Inflammatory macrophage (primary cell): Measurements from ENCODE around the gene SMIM10.
A peak's percentile ranks its signal among the peaks of the same experiment; 100 is the strongest.
"Not testable (repeated sequence)": the region's sequence is repeated elsewhere in the genome, so short reads cannot be mapped to it uniquely, and the experiment has no call there.

Experiments used
- DNase-seq, 2 donors: peaks; one replicate each; pipeline ENCODE4 v3.0.0-alpha.2; 2020 to 2022
- total RNA-seq, 18 experiments: gene quantifications; one replicate each; lab custom pipeline; 2026; ENCODE audit warnings: mixed read lengths in 6 of 18, inconsistent platforms in 2 of 18; lab: John Stamatoyannopoulos, UW

Gene SMIM10
- 0.35 to 4.7 (median 2.0) reads per million in 18 experiments for total RNA-seq

GRCh38 chrX:134990801-134991481, at the start of gene SMIM10:
Gene SMIM10, plus strand, starts transcription at chrX:134990991. Its CDS starts 105 bp downstream, at chrX:134991096.
- peak; percentile 66 to 82 for DNase-seq

- DNase-seq, result not testable (repeated sequence)
These were observed 44.4 kb upstream of the SMIM10 start for GRCh38 chrX:134946364-134946763.

DNA sequence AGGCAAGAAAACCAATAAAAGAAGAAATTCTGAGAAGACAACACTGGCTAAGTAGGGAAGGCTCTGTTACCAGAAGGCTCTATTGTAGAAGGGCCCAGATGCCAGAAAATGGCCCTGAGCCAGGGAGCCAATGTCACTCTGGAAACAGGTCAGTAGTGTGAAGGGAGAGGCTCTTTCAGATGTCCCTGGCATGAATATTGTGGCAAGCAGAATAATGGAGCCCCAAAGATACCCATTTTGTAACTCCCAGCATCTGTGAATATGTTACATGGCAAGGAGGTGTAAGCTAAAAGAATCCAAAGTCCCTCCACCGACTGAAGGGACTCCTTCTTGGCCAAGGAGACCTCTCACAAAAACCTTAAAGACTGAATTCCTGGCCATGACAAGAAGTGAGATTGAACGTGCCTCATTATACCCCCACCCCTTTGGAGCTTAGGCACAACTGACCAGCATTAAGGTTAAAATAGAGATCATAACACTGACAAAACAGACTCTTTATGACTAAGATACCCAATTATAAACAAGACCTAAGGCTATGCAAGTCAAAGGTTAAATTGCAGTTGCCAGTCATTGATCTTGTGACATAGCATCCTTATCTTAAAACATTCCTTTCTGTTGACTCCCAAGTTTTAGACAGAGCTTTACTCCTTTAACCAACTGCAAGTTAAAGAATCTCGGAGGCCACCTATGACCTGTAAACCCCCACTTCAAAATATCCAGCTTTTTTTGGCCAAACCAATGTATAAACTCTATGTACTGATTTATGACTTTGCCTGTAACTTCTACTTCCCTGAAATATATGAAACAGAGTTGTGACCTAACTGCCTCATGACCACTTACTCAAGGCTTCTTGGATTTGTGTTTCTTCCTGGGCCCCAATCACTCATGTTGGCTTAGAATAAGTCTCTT, 42.2 kb upstream of the SMIM10 start:
- peak; percentile 62 to 73 for DNase-seq

GRCh38 chrX:134949271-134949670, 41.5 kb upstream of the SMIM10 start:
- peak in 1 of 2 donors; percentile 37 for DNase-seq

GRCh38 chrX:134957836-134958235, 33.0 kb upstream of the SMIM10 start:
- DNase-seq, result no peak

- not testable (repeated sequence) for DNase-seq
These were observed 30.4 kb upstream of the SMIM10 start for GRCh38 chrX:134960366-134960765.

DNA sequence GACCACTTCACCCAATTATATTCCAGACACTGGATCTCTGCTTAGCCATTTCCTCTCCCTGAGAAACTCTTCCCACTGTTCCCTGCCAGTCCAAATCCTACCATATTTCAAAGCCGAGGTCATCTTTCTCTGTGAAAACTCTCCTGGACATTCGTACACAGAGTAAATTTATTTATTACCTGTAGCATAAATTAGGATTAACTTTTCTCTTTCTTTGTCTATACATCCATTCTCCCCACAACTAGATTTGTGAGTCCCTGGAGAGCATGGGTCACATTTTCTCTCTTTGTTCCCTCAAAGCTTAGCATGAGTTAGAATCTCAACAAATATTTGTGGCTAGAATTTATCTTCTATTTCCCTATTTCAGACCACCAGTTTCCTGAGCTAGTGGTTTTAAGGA, 27.8 kb upstream of the SMIM10 start:
- DNase-seq, result no peak

GRCh38 chrX:134969726-134970125, 21.1 kb upstream of the SMIM10 start:
- DNase-seq, result no peak

- DNase-seq, result no peak
These were observed 18.9 kb upstream of the SMIM10 start for GRCh38 chrX:134971926-134972325.

DNA sequence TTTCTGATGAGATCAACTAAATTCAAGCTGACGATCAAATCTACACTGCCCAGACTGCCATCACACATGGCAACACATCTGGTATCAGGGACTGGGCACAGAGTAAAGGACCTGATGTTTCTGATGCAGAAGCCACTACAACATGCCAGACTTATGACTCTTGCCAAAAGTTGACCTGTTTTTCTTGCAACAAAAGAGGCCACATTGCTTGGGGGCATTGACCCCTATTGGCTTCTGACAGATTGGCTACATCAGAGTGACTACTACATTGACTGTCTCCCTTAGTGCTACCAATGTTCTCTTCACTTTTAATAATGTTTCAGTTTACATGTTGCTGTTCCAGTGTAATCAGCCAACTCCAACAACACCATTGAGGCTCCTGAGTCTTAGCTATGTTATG, 15.3 kb upstream of the SMIM10 start:
- no peak for DNase-seq

GRCh38 chrX:134981910-134982309, 8.9 kb upstream of the SMIM10 start:
- DNase-seq, result peak in 1 of 2 donors; percentile 10

DNA sequence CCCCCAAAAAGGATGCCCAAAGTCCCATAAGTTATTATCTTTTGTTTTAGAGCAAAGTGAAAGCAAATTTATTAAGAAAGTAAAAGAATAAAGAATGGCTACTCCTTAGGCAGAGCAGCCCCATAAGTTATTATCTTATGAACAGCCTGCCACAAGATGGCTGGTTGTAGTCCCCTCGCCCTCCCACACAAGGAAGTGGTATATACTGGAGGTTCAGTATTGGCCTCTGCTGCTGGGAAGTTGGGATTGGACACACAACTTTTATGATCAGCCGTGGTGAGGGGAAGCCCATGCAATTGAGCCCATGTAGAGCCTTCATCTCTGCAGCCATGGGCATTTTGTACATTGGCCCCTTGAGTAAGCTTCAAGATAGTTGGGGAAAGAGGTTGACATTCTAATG, 8.0 kb upstream of the SMIM10 start:
- no peak for DNase-seq

DNA sequence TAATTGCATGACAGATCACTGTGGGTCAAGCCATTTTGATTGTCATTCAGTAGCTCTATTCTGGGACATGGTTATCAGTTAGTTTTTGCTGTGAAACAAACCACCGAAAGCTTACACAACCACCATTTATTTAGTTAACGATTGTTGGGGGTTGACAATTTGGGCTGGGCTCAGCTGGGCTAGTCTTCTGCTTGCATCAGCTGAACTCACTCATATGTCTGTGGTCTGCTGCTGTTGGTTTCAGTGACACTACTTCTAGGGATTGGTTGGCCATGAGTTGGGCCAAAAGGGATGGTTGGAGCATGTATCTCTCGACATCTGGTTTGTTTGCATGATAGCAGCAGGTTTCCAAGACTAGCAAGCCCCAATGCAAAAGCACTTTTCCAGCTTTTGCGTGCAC, 5.3 kb upstream of the SMIM10 start:
- no peak for DNase-seq

DNA sequence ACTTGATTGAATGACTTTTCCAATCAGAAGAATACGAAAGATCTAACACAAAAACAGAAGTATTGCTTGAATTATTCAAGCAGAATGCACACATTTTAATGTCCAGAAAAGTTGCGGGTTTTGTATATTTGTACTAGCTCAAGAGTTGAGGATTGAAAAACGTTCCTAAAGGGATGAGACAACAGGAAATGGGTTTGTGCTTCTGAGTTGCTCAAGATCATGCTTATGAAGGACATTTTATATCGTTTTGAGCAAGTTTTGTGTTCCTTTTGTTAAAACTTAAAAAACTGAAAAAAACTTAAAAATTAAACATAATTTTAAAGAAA, 353 bp upstream of the SMIM10 start:
- DNase-seq, result no peak

GRCh38 chrX:134997646-134998045, 6.9 kb downstream of the SMIM10 start:
- DNase-seq, result no peak

GRCh38 chrX:134998246-134998645, 7.5 kb downstream of the SMIM10 start:
- DNase-seq, result no peak

- DNase-seq, result peak; percentile 36 to 60
These were observed 8.7 kb downstream of the SMIM10 start for GRCh38 chrX:134999469-134999868.

DNA sequence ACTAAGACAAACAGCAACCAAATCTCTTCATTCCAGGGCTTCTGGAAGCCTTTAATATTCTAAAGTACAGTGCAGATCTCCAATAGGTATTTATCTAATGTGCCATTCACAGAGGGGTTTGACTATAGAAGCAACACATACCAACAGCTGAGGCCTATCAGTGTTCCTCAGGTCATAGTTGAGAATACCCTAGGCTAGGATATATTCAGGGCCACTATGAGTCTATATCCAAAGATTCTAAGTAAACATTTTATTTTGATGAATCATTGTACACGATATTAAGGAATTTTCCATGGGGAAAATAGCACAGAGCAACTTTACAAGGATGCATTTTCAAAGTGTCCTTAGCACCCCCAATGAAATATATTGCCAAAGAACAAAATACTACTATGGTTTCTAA, 9.7 kb downstream of the SMIM10 start:
- DNase-seq, result no peak

DNA sequence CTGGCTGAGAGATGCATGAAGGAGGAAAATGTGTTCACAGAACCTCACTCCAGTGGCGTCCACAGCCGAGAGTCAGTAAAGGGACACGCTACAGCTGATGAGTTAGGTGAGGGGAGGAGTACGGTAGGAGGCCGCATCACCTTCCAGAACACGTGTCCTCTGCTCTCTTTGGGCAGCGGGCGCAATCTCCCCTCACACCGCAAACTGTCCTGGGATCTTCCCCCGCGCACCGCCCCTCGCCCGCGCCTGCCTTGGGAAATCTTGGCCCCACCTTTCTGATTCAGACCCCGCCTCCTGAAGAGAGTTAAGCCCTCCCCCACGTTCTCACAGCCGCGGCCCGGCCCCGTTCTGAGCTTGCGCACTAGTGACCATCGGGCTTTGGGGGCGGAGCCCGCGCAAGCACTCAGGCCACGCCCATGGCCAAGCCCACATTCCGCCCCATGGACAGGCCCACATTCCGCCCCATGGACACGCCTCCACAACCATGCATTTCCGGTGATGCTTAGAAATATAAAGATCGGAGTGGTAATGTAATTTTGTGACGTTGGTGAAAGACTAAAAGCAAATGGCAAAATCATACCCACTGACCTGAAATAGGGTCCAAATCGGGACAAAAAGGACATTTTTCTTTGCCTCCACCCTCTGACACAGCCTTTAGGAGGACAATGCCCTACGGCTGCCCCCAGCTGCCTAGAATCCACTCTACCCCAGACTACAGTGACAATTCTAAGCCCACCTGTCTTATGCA, 13.3 kb downstream of the SMIM10 start:
- DNase-seq, result peak; percentile 89 to 91

DNA sequence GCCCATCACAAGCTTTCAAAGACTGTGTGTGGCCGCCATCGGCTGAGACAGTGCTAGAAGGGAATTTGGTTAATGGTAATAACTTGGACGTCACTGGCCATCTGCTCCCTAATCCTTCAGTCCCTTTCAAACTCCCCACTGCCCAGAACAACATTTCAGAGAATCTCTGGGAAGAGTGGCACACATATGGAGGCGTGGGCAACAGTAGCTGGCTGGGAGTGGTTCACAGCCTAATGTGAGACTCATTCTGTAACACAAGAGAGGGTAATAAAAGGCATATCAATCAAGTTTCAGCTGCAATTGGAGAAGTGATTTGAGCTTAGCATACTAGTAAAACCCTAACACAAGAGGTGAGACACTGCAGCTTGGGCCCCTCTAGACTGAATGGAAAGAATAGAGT, 15.4 kb downstream of the SMIM10 start:
- no peak for DNase-seq

GRCh38 chrX:135009057-135009610, 18.3 kb downstream of the SMIM10 start:
- peak; percentile 75 to 81 for DNase-seq

- DNase-seq, result no peak
These were observed 19.0 kb downstream of the SMIM10 start for GRCh38 chrX:135009838-135010237.

DNA sequence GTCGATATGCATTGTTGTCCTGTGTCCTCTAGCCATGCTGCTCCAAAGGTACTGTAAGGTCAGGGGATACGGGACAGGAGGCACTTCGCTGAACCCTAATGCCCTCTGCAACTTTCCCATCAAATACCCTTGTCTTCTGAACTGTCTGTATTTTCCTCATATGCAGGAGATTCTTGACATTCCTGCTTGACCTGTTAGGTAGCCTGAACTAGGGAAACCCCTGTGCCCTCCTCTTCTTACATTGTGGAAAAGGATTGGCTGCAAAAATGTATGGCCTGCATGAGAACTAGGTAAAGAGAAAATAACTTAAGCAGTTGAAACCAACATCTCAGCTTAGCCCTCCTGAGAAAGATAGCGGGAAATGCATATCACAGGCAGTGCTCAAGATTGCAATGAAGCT, 20.1 kb downstream of the SMIM10 start:
- DNase-seq, result no peak
